ELR (cell line): Measurements from ENCODE around the gene BRI3BP.
A peak's percentile ranks its signal among the peaks of the same experiment; 100 is the strongest.
"Not testable (repeated sequence)": the region's sequence is repeated elsewhere in the genome, so short reads cannot be mapped to it uniquely, and the experiment has no call there.

Experiments used
- DNase-seq: peaks from one replicate; pipeline ENCODE4 v3.0.0-alpha.2; 2015; ENCODE audit warnings: low read depth

Gene BRI3BP

DNA sequence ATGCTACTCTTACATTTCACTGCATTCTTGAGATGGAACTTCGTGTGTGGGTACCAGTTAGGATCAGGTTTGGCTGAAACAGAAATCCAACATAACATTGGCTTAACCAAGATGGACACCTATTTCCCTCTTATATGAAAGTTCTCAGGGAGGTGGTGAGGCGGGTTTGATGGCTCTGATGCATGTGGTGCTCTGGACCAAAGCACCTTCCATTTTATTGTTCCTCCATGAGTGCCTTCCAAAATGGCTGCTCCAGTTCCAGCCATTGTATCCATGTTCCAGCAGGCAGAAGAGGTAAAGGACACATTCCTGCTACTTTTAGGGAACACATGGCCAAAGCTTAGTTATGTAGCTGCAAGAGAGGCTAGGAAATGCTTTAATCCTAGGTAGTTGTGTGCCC is 29.6 kb downstream of the BRI3BP start:
- DNase-seq = no peak

DNA sequence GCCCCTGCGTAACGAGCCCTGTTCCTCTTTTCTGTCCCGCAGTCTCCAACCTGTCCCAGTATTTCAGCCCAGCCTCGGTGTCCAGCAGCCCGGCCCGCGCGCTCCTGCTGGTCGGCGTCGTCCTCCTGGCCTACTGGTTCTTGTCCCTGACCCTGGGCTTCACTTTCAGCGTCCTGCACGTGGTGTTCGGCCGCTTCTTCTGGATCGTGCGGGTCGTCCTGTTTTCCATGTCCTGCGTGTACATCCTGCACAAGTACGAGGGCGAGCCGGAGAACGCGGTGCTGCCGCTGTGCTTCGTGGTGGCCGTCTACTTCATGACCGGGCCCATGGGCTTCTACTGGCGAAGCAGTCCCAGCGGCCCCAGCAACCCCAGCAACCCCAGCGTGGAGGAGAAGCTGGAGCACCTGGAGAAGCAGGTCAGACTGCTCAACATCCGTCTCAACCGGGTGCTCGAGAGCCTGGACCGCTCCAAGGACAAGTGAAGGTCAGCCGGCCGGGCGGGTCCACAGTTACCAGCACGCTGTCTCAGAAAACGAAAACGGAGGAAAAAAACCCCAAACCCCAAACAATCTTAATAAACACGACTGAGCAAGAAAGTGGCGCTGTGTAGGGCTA is 31.6 kb downstream of the BRI3BP start:
- no peak for DNase-seq

DNA sequence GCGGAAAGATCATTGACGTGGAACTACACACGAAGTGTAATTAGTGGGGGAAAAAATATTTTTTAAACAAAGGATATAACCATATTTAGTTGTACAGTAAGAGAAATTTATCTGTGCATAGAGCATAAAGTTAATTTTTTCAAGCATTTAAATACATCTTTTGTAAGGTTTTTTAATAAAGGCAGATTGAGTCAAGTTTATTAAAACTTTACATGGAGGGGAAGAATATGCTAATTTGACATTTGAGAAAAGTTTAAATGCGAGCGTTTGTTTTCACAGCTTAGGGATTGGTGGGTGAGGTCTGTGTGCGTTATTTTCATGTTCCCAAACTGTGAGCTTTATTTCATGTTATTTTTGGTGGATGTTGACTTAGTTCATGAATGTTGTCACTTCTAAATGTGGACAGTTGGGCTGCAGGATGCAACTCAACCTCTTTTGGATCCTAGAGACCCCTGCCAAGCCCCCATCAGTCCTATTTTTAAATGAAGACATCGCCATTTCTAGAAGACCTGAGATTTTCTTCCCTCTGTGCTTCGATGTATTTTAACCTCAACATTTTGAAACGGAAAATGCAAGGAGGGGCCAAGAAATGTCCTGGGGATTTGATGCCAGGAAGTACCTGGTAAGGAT is 32.3 kb downstream of the BRI3BP start:
- no peak for DNase-seq

DNA sequence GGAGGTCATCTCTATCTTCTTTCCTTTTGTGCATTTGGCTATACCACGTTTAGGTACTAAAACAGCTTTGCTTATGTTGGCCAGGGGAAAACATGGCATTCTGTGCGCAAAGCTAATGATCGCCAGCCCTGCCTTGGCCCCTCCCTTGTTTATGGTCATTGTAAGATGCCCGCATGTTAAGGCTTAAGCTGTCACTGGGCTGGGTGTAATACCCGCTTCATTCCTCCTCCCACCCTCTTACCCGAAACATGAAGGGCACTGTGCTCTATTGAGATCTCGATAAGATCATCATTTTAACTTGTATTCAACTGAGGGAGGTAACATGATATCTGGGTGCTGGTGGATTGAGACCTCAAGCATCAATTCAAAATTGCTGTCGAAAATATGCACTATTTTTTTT is 34.7 kb downstream of the BRI3BP start:
- DNase-seq = no peak

DNA sequence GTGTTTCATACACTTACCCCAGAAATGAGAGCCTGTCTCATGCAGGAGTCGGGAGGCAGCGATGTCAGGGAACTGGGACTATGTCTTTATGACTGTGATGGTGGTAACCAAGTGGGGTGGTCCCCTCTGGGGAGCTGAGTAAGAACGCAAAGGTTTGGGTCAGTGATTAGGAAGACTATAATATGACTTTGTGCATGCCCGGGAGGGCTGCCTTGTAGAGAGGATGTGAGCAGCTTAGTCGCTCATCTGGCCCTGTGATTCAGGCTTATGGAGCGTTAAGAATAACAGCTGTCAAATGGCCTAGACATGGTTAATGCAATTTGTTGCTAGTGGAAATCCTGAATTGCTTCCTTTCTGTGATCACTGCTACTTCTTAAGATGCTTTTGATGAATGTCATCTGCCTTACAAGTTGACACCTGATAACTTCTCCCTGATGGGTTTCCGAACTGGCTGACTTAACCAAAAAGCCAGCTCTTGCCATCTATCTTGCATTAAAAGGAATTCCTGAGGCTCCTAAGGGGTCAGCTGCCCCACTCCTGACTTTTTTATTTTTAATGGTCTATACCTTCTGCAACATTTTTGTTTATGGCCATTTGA is 36.4 kb downstream of the BRI3BP start:
- peak; percentile 28 for DNase-seq

DNA sequence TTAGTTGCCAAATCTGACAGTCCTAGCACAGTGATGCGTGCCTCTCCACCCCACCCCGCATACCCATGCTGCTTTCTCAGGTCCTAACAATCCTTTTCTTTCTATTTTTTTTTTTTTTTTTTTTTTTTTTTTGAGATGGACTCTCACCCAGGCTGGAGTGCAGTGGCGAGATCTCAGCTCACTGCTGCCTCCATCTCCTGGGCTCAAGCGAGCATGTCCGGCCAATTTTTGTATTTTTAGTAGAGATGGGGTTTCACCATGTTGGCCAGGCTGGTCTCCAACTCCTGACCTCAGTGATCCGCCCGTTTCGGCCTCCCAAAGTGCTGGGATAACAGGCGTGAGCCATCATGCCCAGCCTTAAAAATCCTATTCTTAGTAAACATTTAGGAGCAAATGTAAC is 38.0 kb downstream of the BRI3BP start:
- not testable (repeated sequence) for DNase-seq

DNA sequence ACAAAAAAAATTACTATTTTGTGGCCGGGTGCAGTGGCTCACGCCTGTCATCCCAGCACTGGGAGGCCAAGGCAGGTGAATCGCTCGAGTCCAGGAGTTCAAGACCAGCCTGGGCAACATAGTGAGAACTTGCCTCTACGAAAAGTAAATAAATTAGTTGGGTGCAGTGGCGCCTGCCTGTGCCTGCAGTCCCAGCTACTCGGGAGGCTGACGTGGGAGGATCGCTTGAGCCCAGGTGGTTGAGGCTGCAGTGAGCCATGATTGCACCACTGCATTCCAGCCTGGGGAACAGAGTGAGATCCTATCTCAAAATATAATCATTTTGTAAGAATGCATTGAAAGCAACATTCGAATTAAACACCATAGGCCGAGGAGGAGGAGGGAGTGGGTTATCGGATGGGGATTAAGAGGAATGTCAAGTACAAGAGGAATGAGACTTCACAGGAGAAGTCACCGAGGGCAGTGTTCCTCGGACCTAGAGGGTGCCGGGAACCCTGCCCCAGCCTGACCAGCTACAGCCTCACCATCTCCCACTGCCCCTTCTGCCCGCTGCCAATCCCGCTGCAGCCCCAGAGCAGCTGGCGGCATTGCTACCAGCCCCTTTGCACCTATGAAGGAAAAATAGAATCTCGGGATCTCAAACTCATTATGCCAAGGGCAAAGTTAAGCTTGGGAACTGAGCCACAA is 39.2 kb downstream of the BRI3BP start:
- no peak for DNase-seq

DNA sequence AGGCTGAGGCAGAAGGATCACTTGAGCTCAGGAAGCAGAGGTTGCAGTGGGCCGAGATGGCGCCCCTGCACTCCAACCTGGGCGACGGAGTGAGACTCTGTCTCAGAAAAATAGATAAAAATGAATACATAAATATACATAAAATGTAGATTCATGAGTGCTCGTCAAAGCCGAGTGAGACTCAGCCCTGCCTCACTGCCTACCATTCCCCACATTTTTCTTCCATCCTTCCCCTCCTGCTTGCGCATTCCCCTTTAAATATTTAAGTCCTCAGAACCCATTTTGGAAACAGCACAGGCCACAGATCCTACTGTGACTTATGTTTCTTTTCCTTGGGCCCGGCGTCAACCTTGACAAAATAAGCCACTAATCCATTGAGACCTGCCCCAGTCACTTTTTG is 39.8 kb downstream of the BRI3BP start:
- no peak for DNase-seq

DNA sequence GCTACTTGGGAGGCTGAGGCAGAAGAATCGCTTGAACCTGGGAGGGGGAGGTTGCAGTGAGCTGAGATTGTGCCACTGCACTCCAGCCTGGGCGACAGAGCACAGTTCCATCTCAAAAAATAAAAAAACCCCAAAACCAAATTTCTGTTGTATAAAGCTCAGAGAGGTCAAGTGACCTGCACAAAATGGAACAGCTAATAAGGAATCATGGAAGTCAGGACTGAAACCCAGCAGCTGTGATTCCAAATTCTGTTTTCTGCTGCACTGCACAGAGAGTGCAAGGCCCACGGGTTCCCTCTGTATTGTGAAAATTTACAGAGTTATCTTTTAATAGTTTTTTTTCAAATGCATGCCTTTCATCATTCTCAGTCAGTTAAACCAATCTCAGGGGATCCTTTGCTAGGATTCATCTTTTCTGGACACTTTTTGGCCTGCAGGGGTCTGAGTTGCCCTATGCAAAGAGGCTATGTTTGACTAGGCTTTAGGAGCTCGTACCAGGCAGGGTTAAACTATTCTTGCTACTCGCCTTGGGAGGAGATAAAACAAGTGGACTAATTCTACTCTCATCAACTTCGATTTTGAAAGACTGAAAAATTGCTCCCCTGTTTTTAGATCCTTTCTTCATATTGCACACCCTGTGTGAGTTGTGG is 45.7 kb downstream of the BRI3BP start:
- DNase-seq = no peak

DNA sequence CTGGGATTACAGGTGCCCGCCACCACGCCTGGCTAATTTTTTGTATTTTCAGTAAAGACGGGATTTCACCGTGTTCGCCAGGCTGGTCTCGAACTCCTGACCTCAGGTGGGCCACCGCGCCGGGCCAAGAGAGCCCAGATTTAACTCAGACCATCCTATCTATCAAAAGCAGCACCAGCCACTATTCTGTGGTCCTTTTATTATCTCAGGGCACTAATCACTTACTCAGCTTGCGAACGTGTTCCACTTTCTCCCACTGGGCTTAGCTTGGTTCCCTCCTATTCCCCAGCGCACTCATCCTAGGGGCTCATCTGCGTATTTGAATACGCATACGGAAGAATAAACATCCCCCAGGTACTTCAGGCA is 55.6 kb downstream of the BRI3BP start:
- DNase-seq = no peak

DNA sequence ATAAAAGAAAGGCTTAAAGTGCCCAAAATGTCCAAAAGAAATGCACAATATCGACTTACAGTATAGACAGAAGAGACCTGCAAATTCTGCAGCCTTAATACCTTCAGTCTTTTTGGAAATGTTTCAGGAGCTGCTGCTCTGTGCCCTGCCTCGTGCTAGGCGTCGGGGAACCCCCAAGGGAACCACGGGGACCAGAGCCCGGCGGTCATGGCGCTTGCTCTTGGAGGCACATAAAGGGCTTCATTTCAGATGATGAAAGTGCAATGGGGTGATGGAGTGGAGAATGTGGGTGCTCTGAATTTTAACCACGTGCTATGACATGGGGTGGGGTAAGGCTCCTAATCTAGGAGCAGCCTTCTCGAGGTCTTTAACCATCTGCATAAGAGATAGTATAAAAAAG is 57.0 kb downstream of the BRI3BP start:
- DNase-seq = no peak

DNA sequence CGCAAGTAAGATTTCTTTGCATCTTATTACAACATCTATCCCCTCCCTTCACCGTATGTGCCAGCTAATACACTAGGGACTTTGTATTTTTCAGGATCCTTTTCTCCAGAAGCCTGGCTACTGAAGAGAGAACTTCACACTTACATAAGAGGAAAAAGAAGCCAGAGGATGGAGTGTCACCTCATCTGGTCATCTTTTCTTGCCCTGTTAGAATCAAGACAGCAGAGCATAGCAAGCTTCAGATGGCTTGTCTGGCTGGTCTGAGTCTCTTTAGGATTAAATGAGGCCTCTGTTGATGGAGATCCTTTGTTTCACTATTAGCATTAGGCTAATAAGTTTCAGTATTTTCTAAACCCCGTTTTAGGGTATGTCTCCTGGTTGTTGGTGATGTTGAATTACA is 57.4 kb downstream of the BRI3BP start:
- no peak for DNase-seq

DNA sequence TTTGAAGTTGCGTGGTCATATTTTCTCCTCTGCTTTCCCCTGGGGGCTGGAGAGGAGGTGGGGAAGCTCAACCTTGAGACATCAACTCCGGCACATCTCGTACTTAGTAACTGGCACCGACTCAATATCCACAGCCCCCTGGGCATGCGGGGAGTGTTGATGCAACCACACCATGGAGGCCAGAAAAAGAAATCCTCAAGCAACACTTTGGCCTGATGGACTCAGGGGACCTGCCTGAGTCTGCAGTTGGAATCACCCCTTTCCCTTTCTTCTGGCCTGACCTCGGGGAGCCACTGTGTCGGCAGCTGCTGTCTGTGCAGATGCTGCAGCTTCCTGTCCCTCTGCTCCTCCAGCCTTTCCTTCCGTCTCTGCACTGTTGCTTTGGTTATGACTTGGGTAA is 60.4 kb downstream of the BRI3BP start:
- no peak for DNase-seq

DNA sequence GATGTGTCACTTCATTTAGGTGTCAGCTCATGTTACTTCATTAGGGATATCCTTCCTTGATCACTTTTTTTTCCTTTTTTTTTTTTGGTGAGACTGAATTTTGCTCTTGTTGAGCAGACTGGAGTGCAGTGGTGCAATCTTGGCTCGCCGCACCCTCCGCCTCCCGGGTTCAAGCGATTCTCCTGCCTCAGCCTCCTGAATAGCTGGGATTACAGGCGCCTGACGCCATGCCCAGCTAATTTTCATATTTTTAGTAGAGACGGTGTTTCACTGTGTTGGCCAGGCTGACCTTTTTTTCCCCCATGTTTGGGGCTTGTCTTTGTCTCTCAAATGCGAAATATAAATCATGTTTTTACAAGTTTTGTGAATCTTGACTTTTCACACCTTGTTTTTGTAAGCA is 62.1 kb downstream of the BRI3BP start:
- no peak for DNase-seq

DNA sequence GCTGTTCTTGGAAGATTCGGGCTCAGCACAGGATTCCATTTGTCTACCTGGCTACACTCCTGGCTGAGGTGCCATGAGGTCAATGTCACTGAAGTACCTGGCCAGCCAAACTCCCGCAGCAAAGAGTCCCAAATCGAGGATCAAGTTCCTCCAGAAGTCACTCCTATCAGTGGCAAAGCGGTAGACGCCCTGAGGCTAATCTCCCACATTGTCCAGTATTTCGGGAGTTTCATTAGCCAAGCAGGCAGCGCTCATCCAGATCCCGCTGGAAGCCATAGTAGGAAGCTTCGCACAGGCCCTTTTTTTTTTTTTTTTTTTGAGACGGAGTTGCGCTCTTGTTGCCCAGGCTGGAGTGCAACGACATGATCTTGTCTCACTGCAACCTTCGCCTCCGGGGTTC is 62.9 kb downstream of the BRI3BP start:
- DNase-seq = no peak

DNA sequence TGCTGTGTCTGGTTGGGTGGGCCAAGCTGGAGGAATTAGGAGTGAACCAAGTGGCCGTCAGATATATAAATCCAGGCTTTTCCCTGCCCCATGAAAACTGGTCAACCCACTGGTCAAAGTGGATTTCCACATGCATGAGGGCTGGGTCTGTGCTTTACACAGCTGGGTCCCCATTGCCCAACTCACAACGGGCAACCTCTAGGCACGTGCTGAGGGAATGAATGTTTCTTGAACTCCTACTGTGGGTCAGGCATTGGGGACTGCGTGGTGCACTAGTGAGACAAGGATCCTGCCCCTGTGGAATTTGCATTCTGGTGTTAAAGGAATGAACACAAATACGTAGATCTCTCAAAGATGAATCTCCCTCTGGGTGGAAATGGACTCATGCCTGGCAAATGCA is 64.3 kb downstream of the BRI3BP start:
- no peak for DNase-seq

DNA sequence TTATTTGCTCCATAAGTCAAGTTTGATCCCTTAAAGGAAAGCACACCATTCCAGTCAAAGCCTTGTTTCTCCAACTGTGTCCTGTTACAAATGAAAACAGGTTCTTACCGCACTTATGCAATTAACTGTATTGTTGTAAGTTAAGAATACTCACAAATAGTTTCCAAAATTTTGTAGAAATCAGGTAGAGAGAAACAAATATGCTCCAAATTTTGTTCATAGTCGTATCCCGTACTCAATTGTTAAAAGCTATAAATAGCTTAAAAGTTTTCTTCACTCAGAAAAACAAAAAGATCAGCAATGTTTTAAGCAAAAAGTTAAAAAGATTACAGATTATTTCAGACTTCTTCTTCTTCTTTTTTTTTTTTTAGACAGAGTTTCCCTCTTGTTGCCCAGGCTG is 67.8 kb downstream of the BRI3BP start:
- DNase-seq = no peak

DNA sequence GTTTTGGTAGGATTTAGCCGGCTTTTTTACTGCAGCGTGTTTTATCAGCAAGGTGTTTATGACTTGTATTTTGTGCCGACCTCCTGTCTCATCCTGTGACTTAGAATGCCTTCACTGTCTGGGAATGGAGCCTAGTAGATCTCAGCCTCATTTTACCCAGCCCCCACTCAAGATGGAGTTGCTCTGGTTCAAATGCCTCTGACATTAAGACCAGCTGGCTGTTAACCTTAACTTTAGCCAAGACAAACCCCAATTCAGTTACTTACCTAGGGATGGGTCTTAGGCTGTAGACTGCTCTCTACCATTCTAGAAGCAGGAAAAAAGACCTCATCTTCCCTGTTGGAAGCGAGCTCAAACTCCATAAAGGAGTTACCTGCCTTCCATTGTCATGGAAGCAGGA is 70.1 kb downstream of the BRI3BP start:
- DNase-seq = not testable (repeated sequence)

DNA sequence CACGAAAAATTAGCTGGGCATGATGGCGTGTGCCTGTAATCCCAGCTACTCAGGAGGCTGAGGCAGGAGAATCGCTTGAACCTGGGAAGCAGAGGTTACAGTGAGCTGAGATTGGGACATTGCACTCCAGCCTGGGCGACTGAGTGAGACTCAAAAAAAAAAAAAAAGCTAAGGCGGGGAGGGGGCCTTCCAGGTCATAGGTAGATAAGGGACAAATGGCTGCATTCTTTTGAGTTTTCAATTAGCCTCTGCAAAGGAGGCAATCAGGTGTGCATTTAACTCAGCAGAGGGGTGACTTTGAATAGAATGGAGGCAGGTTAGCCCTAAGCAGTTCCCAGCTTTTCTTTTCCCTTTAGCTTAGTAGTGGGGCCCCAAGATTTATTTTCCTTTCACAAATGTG is 71.0 kb downstream of the BRI3BP start:
- DNase-seq = no peak

DNA sequence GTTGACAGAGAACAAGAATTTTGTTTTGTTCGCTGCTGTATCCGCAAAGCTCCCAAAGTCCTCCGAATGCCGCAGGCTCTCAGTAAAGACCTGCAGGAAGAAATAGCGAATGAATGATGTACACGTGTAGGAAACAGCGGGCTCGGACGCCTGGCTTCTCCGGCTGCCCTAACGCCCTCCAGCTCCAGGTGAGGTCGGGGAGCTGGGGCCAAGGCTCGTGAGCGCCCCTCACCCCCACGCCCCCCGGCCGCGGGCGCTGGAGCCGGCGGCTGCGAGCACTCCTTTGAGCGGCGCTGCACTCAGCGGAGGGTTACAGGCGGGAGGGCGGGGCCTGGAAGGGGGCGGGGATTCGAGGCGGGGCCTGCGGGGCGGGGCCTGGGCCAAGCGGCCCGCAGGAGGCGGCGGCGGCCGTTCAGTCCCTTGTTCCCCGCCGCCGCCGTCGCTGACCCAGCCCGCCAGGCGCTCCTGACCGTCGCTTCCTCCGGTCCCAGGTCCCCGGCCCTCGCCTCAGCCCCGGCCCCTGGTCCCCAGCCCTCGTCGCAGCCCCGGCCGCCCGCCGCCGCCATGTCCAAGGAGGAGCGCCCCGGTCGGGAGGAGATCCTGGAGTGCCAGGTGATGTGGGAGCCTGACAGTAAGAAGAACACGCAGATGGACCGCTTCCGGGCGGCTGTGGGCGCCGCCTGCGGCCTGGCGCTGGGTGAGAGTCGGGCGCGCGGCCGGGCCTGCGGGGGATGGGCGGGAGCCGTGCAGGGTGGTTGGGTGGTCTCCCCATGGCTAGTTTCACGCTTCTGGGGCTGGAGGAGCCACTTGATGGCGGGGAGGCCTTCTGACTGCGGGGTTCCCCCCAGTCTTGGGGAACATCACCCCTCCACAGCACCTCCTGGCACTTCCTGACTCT is 71.8 kb downstream of the BRI3BP start, which contains the start of gene AACS:
Gene AACS (plus strand): TSS at position 415 of the 898 bp plus-strand sequence. CDS start 150 bp downstream, at position 565.
- DNase-seq = peak; percentile 76

DNA sequence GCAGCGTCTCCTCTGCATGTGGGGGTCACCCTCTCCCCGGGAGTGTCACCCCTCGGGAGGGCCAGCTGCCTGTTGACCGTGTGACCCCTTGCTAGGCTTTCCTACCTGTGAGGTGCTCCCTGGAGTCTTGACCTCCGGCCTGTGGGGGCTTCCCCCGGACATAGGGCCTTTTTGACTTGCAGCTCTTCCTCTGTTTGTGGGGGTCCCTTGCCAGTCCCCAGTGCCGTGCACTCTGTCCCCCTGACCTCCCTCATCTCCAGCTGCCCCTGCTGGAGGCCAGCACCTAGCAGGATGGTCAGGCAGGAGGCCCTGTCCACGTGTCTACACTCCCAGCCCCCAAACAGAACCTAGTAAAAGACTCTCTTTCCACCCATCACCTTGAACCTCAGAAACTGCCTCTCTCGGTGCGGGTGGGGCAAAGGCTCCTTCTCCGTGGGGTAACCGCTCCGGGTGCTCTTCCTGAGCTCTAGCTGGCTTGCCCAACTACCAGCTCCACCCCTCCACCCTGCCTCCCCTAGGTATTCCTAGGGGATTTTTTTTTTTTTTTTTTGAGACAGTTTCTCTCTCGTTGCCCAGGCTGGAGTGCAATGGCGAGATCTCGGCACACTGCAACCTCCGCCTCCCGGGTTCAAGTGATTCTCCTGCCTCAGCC is 72.6 kb downstream of the BRI3BP start:
- DNase-seq = peak; percentile 9
